HG03066 (cell line): ENCODE measurements around the gene RELL2.
"Not testable (repeated sequence)": the region's sequence is repeated elsewhere in the genome, so short reads cannot be mapped to it uniquely, and the experiment has no call there.

ENCODE experiments used
- ATAC-seq: cut with Tn5 transposase; IDR thresholded peaks from one replicate; pipeline ENCODE4 v1.9.1; 2021; ENCODE audit warnings: low read depth; ENCODE audit not compliant: unreplicated experiment

RELL2 gene, protein sequence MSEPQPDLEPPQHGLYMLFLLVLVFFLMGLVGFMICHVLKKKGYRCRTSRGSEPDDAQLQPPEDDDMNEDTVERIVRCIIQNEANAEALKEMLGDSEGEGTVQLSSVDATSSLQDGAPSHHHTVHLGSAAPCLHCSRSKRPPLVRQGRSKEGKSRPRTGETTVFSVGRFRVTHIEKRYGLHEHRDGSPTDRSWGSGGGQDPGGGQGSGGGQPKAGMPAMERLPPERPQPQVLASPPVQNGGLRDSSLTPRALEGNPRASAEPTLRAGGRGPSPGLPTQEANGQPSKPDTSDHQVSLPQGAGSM

DNA sequence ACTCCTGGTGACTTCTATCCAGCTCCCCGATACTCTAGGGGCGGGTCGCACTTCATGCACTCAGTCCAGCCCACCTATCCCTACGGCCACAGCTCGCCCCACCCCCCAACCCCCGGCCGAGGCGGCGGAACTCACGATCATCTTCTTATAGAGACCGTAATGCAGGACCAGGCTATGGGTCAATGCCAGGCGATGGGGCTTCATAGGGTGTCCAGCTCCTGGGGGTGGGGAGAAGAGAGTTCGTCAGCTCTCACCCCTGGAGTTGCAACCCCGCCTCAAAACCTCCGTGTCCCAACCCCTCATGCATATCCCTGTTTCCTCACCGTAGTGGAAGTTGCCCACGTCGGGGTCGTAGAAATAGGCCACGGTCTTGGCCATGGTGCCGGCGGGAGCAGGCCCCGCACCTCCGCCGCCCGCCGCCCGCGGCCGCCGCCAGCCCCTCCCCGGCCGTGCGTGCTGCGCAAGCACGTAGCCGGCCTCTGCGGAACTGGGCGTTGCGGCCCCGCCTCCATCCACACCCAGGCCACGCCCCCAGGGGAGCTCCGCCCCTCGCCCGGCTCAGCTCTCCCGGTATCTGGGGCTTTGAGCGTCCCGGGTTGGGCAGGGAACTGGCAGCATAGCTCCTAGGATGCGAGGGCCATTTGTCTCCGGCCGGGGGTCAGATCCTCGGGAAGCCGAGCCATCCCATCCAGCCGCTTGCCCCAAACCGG is at the start of gene RELL2, which contains the start of gene HDAC3:
Gene RELL2 (plus strand): TSS at position 585 of the 710 bp plus-strand sequence. CDS start 1,229 bp downstream, outside the sequence.
Gene HDAC3 (minus strand): TSS at position 437 of the 710 bp plus-strand sequence. CDS start 59 bp downstream, at position 378.
- peak; percentile 67 for ATAC-seq

- ATAC-seq = no peak
Measured at GRCh38 chr5:141590127-141590526, 46.7 kb upstream of the RELL2 start.

GRCh38 chr5:141596867-141597266 is 39.9 kb upstream of the RELL2 start:
- no peak for ATAC-seq

- no peak for ATAC-seq
Measured at GRCh38 chr5:141597394-141597793, 39.4 kb upstream of the RELL2 start.

DNA sequence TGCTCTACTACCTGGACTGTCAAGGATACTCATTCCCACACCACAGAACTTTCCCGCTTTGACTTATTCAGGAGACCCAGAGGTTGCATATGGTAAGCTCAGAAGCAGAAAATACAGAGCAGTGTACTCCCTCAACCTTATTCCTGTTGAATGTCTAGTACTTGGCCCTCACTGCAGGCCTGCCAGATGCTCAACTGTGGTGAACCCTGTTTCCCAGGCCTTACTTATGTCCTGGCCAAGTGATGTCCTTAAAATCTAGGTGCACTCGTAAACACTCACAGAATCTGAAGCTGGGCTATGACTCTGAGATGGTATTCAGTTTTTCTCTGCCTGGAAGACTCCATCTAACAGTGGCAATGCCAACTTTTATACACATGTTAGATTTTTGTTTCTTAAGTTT is 39.0 kb upstream of the RELL2 start:
- ATAC-seq = no peak

DNA sequence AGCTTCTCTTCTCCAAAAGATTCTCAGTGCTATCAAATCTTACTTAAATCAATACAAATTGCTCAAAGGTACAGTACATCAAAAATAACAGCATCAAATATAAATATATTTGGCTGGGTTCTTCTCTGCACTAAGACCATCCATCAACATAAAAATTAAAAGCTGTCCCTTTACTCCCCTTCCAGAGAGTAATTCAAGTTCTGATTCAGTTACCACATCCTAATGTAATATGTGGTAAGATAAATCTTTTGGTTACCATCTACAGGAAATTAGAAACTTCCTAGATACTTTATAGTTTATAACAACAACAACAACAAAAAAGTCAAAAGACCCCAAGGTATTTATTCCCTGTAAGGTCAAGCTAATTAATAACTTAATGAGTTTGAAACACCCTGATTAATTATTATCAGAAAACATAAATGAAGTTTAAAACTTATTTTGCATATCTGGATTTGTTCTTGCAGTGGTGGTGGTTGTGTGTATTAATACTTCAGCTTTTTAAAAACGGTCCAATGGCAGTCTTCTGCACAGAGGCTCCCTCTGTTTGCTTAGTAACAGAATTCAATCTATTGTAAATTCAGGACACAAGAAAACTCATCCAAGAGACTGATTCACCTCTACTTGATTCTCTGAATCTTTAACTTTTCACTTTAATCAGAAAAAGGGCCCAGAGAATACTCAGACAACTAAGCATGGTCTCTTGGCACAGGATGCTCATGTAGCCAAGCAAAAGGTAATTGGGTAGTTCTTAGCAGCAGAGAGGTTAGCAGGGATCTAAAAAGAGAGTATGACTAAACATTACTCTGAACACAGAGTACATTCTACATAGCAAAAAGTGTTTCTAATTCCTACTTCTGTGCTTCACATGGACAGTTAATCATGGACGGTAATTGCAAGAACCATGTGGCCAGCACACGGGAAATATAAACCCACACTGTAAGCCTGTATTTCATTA is 38.1 kb upstream of the RELL2 start:
- no peak for ATAC-seq

DNA sequence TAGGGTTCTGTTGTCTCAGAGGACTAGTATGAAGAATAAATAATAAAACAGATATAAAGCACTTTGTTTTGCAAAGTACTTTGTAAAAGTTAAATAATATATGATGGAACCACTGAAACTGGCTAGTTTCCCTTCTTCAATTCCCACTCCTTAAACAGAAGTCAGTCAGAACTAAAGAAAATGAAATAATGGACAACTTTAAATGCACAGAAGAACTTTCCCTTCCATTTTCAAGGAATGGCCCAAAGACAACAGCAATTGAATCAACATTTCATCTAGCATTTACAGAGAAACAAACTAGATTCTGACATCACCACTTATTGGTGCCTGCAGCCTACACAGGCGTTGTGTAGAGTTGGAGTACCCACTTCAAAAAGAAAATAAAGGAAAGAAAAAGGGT is 34.2 kb upstream of the RELL2 start:
- ATAC-seq = no peak

DNA sequence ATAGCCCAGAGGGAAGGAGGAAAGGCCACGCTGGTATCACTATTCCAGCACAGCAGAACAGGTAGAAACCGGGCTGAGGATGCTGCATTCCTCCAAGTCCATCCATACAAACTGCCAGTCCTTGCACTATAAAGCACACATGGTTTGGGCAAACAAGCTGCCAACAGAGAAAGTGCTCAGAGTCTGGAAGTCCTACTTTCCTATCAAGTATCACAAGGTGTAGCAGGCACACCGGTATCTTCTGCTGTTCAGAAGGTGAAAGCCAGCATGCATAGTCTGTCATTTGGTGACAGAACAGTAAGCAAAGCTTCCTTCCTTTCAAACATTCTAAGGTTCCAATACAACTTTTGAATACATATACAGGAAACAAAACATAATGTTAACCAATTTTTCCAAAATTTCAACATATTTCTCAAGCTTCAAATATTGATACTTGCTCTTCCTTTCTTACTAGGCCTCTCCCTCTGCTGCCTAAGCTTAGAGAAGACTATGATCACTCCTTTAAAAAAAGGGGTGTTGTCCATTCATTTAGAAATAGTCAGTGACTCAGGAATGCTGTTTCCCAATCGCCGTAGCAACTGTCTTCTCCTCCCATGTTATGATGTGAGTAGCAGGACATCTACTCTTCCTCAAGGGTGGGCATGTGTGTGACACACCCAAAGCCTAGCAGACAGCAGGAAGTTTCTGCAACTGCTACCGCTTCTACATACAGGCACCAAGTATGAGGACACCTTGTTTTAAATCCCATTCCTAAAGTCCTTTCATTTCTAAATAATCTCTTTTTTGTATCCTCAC is 32.7 kb upstream of the RELL2 start:
- ATAC-seq = no peak

DNA sequence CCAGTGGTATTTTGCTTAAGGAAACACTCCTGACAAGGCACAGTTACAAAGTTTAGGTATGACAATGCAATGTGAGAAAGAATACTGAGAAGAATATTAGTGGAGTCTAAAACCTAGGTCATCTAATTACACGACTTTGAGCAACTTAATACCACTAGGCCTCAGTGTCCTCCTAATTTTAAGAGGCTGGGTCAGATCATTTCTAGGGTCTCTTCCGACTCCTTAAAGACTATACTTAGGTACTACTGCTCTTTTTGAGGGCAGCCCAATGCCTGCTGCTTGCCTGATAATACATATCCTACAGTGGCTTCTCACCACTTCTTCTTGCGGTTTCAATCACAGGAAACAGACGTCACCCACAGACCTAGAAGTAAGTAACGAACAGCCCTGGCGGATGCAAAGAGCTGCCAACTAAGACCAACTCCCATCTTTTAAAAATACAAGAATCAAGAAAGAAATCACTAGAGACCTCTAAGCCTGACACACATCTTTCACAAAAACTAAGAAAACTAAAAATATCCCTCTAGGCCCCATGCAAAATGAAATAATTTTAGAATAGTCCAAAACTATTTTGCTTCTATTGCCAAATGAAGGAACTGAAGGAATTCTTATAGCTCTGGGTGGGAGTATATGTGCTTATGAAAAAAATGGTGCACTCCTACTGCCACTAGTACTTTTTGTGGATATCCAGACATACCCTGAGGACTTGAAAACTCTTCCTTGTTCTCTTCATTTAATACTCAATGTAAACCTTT is 31.1 kb upstream of the RELL2 start:
- peak; percentile 98 for ATAC-seq

DNA sequence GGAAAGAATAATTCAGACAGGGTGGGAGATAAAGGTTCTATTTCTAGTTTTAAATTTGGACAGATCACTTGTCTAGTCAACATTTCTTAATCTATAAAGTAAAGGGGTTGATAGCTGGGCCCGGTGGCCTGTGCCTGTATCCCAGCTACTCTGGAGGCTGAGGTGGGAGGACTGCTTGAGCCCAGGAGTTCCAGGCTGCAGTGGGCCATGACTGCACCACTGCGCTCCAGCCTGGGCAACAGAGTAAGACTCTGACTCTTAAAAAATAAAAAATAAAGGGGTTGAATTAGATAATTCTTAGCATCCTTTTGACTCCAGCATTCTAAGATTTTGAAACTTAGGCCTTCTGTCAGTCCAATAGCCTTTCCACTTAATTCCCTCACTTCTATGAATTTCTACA is 28.8 kb upstream of the RELL2 start:
- ATAC-seq = no peak

GRCh38 chr5:141608557-141608956 is 28.2 kb upstream of the RELL2 start:
- no peak for ATAC-seq

DNA sequence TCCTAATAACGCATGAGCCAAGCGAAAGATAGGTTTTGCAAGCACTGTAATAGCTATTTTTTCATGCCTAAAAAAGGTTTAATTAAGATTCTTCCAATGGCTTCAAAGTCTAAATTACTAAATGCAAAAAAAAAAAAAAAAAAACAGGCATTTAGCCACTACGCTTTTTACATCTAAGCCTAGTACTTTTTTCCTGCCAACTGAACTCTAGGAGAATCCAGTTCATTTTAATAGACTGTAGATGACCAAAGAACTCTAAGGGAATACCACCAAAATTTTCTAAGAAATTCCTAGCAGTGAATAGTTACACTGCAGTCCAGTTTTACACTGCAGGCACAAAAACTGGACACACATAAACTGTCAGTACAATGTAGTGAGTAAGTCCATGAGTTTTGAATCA is 27.8 kb upstream of the RELL2 start:
- no peak for ATAC-seq

GRCh38 chr5:141609921-141610320 is 26.9 kb upstream of the RELL2 start:
- ATAC-seq = not testable (repeated sequence)

GRCh38 chr5:141611289-141611688 is 25.5 kb upstream of the RELL2 start:
- no peak for ATAC-seq

DNA sequence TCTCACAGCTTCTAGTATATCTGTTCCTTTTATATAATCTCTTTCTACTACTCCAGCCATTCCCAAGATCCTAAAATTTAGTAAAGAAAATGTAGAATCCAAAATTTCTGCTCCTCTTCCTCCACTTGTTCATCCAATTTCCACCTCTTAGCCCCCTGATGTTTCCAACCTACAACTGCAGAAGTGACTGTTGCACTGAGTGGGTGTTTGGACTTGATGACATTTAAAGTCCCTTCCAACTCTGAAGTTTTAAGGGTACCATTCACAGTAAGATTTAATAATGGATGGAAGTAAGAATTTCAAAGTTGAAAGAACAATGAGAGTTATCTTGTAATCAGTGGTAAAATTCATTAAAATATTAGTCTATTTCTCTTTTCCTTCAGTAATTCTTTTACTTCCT is 23.5 kb upstream of the RELL2 start:
- ATAC-seq = no peak

GRCh38 chr5:141615991-141616720 is 20.6 kb upstream of the RELL2 start:
- ATAC-seq = no peak

GRCh38 chr5:141617128-141617527 is 19.7 kb upstream of the RELL2 start:
- no peak for ATAC-seq

- no peak for ATAC-seq
Measured at GRCh38 chr5:141617682-141618029, 19.1 kb upstream of the RELL2 start.
